ENCODE measurements around the gene ZNF66.
"Not testable (repeated sequence)": the region's sequence is repeated elsewhere in the genome, so short reads cannot be mapped to it uniquely, and the experiment has no call there.

Gene ZNF66

GRCh38 chr19:20776083-20777076 is at the start of gene ZNF66:
ZNF66 (plus strand) TSS chr19:20776304; CDS start chr19:20776448, 144 bp downstream.
- peak; percentile 99 for DNase-seq

DNA sequence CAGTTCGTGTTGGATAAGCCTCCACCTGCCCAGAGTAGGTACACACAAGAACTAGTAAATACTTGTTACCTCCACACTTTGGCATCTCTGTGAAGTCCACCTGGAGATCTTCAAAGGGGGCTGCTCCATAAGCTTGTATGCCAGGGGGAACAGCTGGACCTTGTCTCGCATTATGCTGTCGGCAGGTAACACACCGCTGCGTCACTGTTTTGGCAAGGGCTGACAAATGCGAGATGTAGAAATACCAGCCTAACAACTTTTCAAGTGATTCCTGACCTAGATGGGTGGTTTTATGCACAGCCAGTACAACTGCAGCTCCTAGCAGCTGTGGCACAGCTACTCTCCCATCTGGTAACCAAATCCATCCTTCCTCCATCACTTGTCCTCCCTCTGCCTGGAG is 25.9 kb upstream of the ZNF66 start:
- DNase-seq, result not testable (repeated sequence)

- not testable (repeated sequence) for DNase-seq
These were observed 23.8 kb upstream of the ZNF66 start for GRCh38 chr19:20752291-20752690.

DNA sequence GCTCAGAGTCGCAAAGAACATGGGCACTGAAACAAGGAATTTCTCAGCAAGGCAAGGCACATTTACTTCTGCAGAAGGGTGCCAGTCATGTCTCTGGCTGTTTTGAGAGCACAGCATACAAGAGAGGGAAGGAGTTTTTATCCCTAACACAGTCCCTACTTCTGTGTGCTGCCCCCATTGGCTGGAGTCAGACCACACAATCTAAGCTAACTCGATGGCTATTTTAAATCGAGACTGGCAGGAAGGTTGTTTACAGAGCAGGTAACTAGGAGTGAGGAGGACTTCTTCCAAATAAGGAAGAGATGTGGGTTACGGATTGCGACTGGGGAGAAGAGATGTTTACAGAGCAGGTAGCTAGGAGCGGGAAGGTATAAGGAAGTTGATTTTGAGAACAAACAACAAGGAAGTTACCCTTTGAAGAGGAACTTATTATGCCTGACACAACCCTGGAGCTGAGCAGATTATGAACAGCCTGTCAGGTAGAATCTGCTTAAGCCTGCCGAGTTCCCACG is 6.8 kb upstream of the ZNF66 start:
- not testable (repeated sequence) for DNase-seq

DNA sequence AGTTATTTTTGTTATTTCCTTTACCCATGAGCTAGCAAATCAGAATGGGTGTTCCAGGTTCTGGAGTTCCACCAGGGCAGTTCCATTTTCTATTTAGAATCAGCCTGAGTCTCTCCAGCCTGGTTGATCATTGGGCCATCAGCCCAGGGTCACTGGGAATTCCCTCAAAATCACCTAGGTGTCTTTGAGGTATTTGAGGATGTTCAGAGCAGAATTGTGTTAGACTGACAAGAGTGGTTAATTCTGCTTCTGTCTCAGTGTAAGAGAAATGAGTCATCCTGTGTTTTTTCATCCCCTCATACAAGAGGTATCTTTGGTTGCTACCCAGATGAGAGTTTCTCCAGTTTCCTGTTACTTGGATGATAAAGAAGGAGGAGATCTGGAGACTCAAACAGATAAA is 11.7 kb downstream of the ZNF66 start:
- no peak for DNase-seq

- no peak for DNase-seq
These were observed 15.7 kb downstream of the ZNF66 start for GRCh38 chr19:20791806-20792205.

DNA sequence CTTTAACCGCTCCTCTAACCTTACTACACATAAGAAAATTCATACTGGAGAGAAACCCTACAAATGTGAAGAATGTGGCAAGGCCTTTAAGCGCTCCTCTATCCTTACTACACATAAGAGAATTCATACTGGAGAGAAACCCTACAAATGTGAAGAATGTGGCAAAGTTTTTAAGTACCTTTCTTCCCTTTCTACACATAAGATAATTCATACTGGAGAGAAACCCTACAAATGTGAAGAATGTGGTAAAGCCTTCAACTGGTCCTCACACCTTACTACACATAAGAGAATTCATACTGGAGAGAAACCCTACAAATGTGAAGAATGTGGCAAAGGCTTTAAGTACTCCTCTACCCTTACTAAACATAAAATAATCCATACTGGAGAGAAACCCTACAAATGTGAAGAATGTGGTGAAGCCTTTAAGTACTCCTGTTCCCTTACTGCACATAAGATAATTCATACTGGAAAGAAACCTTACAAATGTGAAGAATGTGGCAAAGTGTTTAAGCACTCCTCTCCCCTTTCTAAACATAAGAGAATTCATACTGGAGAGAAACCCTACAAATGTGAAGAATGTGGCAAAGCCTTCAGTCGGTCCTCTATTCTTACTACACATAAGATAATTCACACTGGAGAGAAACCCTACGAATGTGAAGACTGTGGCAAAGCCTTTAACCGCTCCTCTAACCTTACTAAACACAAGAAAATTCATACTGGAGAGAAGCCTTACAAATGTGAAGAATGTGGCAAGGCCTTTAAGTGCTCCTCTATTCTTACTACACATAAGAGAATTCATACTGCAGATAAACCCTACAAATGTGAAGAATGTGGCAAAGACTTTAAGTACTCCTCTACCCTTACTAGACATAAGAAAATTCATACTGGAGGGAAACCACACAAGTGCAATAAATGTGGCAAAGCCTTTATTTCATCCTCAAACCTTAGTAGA is 30.5 kb downstream of the ZNF66 start:
- not testable (repeated sequence) for DNase-seq

- DNase-seq, result no peak
These were observed 64.3 kb downstream of the ZNF66 start for GRCh38 chr19:20840371-20840770.
